Suppressor macrophage treated with lipopolysaccharide for 4 hours (primary cell): ENCODE results near the gene UNC5A.
"Not testable (repeated sequence)": the region's sequence is repeated elsewhere in the genome, so short reads cannot be mapped to it uniquely, and the experiment has no call there.

Source experiments
- DNase-seq: peaks from one replicate; pipeline ENCODE4 v3.0.0-alpha.2; 2020

The UNC5A gene

DNA sequence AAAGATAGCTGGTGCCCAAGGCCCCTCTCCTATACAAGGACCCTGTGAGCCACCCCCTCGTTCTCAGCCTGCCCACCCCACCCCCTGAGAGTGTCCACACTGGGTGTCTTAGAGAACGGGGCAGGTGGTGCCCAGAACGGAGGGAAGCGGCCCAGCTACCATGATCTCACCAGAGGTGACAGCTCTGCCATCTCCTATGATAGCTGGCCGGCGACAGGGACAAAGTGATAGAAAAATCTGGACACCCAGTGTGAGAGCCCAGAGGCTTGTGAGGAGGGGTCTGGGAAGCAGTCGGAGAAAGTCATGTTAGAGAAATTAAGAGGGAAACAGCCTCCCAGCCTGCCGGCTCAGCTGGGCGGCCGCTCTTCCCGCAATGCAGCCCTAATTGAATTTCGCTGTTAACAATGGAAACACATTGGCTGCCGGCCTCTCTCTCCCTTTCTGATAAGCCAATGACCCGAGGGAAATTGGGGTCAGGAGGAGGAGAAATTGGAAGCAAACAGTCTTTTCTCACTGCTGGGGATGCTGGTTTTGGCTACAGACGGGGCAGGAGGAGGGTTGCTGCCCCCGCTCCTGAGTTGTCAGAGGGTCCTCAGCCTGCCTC is 56.5 kb downstream of the UNC5A start:
- no peak for DNase-seq

DNA sequence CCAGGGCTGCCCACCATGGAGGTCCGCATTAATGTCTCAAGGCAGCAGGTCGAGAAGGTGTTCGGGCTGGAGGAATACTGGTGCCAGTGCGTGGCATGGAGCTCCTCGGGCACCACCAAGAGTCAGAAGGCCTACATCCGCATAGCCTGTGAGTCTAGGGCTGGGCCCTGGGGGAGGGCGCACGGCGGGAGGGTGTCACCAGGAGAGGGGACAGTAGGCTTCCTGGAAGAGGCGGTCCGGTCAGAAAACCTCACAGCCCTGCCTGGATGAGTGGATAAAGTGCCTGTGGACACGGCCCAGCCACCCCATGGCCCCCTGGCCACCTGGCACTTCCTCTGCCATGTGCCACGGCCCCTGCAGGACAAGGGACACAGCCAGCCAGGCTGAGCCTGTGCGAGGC is 57.8 kb downstream of the UNC5A start:
- no peak for DNase-seq

DNA sequence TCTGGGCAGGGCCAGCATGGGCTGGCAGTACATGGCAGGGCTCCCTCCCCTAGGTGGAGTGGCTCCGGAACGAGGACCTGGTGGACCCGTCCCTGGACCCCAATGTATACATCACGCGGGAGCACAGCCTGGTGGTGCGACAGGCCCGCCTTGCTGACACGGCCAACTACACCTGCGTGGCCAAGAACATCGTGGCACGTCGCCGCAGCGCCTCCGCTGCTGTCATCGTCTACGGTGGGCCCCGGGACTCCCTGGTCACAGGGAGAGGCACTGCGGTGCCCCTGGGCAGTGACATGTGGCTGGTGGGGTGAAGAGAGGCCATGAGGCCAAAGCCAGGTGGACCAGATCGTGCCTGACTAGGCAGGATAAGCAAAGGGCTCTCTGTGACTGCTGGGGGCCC is 58.4 kb downstream of the UNC5A start:
- DNase-seq: no peak

DNA sequence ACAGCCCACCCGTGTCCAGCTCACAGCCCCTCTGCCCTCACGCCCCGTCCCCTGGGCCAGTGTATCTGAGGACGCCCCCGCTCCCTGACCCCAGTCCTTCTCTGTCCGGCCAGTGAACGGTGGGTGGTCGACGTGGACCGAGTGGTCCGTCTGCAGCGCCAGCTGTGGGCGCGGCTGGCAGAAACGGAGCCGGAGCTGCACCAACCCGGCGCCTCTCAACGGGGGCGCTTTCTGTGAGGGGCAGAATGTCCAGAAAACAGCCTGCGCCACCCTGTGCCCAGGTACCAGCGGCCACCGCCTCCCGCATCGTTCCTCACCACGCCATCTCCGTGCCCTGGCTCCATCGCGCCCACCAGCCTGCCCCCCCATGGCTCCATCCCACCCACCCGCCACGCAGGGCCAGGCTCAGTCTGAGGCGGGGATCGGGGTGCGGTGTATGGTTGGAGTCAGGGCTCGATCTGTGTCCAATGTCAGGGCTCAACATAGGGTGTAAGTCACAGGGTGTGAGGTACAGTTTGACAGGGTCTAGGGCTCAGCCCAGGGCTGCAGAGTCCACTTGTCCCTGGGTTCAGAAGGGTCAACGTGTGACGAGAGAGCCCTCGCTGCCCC is 59.2 kb downstream of the UNC5A start:
- no peak for DNase-seq

DNA sequence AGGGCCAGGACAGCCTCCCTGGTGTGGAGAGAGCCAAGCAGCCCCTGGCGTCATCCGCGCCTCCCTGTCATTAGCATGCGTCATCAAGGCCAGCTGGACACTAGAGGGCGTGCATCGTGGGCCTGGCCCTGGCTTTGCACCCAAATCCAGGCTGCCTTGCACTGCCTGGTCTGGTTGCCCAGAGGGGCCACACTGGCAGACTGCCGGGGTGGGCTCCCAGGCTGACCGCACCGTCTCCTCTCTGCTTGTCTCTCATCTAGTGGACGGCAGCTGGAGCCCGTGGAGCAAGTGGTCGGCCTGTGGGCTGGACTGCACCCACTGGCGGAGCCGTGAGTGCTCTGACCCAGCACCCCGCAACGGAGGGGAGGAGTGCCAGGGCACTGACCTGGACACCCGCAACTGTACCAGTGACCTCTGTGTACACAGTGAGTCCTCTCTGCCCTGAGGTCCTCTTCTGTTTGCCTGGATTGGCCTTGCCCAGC is 59.8 kb downstream of the UNC5A start:
- no peak for DNase-seq

DNA sequence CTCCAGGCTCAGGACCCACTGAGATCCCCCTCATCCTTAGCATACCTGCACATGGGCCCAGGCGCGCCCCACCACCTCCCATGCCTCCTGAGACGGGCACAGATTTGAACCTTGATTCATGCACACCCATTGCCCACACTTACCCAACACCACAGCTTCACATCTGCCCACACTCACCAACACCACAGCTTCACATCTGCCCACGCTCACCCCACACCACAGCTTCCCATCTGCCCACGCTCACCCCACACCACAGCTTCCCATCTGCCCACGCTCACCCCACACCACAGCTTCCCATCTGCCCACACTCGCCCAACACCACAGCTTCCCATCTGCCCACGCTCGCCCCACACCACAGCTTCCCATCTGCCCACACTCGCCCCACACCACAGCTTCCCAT is 60.3 kb downstream of the UNC5A start:
- not testable (repeated sequence) for DNase-seq

DNA sequence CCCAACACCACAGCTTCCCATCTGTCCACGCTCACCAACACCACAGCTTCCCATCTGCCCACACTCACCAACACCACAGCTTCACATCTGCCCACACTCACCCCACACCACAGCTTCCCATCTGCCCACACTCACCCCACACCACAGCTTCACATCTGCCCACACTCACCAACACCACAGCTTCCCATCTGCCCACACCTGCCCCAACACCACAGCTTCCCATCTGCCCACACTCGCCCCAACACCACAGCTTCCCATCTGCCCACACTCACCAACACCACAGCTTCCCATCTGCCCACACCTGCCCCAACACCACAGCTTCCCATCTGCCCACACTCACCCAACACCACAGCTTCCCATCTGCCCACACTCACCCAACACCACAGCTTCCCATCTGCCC is 62.2 kb downstream of the UNC5A start:
- DNase-seq: not testable (repeated sequence)

DNA sequence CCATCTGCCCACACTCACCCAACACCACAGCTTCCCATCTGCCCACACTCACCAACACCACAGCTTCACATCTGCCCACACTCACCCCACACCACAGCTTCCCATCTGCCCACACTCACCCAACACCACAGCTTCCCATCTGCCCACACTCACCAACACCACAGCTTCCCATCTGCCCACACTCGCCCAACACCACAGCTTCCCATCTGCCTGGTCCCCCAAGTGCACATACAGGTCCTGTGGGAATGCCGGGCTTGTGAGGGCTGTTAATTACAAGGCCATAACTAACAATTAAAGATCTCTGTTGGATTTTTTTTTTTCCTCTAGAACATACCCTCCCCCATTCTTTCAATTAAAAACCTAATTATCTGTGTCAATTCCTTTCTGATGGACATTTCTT is 62.7 kb downstream of the UNC5A start:
- DNase-seq: not testable (repeated sequence)

DNA sequence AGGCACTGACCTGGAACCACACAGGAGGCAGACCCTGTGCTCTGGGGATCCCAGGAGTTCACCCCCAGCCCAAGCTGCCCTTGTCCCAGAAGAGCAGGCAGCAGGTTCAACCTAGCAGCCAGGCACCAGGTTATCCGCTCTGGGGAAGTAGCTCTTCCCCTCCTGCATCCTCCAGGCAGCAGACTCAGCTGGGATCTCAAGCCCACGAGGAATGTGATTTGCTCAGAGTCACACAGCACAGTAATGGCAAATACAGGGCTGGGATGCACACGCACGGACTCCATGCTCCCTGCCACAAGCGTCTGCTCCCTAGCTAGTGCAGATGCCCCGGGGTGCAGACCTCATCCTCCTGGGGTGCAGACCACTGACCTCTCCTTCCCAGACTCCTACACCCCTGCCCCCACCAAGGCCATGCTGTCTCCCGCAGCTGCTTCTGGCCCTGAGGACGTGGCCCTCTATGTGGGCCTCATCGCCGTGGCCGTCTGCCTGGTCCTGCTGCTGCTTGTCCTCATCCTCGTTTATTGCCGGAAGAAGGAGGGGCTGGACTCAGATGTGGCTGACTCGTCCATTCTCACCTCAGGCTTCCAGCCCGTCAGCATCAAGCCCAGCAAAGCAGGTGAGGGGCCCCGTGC is 63.3 kb downstream of the UNC5A start:
- no peak for DNase-seq

DNA sequence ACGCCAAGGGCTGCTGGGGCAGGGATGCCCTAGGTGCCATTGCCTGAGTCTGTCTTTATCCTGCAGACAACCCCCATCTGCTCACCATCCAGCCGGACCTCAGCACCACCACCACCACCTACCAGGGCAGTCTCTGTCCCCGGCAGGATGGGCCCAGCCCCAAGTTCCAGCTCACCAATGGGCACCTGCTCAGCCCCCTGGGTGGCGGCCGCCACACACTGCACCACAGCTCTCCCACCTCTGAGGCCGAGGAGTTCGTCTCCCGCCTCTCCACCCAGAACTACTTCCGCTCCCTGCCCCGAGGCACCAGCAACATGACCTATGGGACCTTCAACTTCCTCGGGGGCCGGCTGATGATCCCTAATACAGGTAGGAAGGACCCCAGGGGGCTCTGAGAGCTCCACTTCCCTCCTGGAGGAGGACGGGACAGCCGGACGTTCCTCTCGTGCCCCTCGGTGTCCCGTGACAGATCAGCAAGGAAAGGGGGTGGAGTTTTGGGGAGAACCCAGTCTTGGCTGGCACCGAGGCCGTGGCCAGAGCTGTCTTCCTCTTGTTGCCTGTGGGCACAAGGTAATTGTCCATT is 63.9 kb downstream of the UNC5A start:
- DNase-seq: no peak

DNA sequence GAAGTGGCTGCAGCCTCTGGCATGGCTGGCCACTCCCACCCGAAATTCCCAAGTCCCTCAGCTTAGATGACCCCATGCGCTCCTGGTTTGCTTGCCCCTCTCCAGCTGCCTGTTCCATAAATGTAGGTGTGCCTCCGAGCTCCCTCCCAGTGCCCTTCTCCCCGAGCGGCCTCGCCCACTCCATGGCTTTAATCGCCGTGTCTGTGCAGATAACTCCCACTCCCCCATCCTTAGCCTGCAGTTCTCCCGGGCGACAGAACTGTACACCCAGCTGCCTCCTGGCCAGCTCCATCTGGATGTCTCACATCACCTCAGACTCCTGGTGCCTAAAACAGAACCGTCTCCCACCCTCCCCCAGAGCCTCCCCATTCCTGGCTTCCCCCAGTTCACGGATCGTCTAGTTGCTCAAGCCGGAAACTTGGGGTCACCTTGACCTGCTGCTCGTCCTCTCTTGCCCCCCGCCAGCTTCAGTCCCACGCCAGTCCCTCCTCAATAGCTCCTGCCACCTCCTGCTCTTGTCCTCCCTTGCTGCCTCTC is 64.7 kb downstream of the UNC5A start:
- DNase-seq: no peak

DNA sequence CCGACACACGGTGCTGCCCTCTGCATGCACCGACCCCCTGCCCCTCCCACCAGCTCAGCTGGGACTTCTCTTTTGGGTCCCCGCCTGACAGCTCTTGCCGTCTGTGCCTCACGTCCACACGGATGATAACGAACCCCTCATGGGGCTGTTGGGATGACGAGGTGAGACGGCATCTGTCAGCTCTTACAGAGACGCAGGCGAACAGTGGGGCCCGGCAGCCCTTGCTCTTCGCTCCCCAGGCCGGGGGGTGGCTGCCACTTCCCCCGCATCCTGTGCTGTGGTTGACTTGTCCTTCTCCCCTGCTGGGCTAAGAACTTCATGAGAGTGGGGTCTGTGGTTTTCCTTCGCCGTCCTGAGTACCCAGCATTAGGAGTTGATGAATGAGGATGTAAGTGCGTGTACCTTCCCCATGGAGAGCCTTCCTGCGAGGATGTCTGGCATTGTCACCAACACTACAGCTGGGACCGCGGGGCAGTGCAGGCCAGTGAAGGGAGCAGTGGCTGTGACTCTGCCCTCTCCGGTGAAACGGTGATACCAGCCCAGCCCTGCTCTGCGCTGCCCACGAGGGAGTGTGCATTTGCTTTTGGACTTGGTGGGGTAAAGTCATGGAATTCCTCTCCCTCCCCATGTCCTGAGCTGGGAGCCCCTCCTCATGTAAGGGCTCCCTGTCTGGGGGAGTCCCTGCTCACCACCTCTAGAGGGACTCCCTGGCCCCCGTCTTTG is 65.6 kb downstream of the UNC5A start:
- DNase-seq: no peak

DNA sequence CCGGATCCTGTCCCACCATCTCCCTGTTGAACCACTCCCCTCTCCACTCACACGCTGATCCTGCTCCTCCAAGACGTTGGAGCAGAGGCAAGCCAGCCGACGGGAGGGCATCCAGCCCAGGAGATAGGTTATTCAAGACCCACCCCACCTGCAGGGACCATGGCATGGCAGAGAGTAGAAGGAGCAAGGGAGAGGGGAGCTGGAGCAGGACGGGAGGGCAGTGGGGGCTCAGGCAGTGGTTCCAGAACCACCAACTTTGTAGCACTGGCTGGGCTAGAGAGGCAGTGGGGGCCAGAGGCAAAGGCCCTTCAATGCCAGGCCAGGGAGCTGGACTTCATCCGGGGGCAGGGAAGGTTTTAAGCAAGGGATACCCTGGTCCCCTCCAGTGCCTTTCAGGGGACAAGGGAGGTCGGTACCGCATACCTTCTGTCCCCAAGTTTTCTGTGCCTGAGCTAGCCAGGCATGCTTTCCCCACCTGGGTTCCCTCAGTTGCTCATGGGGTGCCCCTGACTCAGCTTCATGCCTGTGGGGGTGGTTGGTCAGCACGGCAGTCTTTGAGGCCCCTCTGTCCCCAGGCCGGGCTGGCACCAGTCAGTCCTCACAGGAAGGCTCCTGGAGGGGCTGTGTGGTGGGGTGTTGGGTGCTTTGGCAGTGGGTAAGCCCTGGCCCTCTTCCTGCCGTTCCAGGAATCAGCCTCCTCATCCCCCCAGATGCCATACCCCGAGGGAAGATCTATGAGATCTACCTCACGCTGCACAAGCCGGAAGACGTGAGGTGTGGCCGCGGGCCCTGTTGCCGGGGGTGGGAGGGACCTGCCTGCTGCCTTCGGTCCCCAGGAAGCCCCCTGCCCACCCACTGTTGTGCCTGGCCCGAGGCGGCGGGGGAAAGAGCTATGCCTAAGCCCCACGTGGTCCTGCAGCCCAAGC is 66.4 kb downstream of the UNC5A start:
- no peak for DNase-seq

DNA sequence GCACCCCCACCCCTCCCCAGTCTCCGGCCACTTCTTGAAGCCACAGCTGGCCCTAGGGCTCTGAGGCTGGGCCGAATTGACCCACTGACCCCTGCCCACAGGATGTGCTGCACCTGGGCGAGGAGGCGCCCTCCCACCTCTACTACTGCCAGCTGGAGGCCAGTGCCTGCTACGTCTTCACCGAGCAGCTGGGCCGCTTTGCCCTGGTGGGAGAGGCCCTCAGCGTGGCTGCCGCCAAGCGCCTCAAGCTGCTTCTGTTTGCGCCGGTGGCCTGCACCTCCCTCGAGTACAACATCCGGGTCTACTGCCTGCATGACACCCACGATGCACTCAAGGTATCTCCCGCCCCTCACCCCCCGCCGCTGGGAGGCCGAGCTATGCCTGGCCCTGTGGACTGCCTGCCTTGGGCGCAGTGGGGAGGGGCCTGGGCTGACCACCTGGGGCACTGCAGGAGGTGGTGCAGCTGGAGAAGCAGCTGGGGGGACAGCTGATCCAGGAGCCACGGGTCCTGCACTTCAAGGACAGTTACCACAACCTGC is 67.5 kb downstream of the UNC5A start:
- no peak for DNase-seq

DNA sequence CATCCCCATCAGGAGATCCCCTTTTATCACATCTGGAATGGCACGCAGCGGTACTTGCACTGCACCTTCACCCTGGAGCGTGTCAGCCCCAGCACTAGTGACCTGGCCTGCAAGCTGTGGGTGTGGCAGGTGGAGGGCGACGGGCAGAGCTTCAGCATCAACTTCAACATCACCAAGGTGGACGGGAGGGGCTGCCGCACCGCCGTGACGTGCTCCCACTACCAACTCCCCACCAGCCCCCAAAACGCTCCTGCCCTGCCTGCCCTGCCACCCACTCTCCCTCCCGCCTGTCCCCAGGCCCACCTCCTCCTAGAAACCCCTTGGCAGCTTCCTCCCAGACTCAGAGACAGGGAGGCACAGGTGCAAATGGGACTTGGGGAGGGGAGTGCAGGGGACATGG is 68.1 kb downstream of the UNC5A start:
- no peak for DNase-seq

DNA sequence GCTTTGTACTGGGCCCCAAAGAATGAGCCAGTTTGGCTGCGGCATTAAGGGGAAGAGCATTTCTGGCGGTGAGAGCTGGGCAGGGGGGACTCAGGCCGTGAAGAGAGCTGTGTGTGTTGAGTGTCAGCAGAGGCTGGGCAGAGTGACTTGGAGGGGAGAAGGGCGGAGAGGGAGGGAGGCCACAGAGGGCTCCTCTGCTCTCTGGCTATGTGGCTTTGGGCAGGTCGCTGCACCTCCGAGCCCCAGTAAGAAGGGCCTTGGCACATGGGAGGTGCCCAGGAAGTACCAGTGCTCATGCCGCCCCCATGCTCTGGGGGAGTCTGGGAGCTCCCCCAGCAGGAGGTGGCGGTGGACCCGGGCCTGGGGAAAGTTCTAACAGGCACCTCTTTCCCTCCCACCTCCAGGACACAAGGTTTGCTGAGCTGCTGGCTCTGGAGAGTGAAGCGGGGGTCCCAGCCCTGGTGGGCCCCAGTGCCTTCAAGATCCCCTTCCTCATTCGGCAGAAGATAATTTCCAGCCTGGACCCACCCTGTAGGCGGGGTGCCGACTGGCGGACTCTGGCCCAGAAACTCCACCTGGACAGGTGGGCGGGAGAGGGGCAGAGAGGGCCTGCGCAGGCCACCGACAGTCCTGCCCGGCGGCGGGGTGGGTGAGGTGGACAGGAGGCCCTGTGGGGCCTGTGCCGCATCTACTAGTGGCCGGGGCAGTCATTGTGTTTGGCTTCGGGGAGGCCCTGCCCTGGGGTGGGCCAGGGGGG is 68.7 kb downstream of the UNC5A start:
- DNase-seq: no peak

DNA sequence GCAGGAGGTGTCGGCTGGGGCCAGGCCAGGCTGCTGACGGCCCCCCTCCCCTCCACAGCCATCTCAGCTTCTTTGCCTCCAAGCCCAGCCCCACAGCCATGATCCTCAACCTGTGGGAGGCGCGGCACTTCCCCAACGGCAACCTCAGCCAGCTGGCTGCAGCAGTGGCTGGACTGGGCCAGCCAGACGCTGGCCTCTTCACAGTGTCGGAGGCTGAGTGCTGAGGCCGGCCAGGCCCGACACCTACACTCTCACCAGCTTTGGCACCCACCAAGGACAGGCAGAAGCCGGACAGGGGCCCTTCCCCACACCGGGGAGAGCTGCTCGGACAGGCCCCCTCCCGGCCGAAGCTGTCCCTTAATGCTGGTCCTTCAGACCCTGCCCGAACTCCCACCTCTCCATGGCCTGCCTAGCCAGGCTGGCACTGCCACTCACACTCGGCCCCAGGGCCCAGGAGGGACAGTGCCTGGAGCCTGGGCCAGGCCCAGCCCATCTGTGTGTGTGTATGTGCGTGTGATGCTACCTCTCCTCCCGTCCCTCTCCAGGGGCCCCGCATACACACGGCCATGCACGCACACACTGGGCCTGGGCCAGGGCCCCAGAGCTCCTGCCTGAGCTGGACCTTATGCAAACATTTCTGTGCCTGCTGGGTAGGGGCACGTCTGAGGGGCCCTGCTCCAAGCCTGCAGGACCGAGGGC is 69.5 kb downstream of the UNC5A start:
- DNase-seq: no peak

DNA sequence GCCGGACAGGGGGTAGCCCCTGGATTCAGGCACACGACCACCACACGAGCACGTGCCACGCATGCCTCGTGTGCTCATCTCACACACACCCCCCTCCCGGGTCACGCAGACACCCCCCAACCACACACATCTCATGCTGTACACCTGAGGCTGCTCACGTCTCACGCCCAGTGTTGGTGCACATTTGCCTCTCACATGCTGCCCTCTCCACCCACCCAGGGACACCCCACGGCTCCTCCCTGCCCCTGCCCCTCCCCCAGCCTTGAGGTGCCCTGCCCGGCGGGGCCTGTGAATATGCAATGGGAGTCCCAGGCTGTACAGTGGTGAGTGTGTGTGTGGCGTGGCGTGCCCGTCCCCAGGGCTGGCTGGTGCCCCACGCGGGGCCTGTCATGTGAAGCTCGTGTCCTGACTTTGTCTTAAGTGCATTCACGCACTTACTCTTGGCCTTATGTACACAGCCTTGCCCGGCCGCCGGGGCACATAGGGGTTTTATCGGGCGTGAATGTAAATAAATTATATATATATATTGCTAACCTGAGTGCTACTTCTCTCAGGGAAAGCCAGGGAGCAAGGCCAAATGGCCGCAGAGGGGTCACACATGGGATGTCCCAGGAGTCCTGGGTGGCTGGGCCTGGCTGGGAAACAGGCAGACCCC is 70.1 kb downstream of the UNC5A start:
- no peak for DNase-seq

DNA sequence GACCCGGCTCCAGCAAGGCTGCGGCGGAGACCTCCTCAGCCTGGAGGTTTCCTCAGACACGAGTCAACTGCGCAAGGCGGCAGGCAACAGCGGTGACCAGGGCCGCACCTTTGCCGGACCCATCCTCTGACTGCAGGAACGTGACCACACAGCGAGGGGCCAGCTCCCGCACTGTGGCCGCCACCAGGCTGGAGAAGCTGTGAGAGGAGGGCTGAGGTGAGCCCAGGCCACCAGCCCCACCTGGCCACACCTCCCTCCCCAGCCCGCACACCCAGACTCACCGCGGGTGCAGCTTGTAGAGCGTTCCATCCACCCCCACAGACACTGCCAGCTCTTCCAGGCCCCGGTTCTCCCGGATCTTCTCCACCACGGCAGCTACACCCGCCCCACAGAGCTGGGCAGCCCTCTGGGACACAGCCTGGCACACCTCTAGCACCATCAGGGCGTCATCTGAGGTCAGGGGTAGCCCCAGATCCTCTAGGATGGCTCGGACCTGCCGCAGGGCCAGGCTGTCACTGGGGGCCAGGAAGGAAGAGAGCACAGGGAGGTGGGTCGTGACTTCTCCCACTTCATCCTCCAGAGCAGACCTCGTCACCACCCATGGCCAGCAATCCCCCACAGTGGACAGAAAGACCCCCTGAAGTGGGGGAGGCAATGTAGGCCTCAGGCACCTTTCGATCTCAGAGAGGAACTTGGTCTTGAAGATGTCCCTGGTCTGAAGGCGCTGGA is 70.8 kb downstream of the UNC5A start:
- DNase-seq: no peak
